ENCODE data around the gene PPIP5K2. TPM values are rescaled to one million over a fixed set of nuclear protein-coding genes. Genes with fewer than 3 reads are reported as not detected.
A peak's percentile ranks its signal among the peaks of the same experiment; 100 is the strongest.
"Not testable (repeated sequence)": the region's sequence is repeated elsewhere in the genome, so short reads cannot be mapped to it uniquely, and the experiment has no call there.

PPIP5K2 gene
- polyA plus RNA-seq (2013, experiment 1 of 2) = 35.5 TPM
- 39.9 TPM for polyA plus RNA-seq (2013, experiment 2 of 2)

DNA sequence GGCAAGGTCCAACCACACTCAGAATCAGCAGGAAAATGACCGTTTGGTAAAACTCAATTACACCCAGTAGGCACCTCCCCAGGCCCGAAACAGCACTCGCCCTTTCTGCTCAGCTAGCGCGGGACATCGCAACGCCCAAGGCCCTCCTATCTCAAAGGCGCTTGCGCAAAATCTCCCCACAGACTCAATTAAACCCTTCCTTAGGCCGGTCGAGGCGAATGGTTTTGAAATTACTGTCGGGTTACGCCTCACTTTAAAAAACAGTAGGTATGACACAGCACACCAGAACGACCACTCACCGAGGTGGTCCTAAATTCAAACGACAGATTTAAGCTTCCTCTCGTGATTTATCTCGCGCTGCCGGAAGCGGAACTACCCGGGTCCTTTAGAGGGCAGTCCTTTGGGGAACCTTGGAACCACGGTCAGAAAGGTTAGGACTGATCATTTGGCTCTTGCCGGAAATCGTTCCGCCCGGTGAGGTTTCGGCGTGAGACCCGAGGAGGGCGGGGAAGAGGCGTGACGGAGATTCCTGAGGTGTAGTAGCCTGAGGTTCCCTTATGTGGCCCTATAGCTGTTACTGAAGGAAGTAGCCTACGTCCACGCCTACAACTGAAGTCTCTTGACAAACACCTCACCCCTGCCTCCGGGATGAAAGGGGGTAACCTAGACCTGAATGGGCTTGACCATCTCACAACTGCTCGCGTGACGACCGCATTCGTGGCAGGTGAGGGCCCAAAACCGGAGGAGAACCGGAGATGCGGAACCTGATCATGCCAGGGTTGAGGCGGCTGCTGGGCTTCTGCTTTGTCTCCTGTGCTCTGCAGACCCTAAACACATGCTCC is at the start of gene PPIP5K2, which contains the start of gene GIN1:
PPIP5K2 (plus strand) TSS at position 537 of the 842 bp plus-strand sequence. CDS start 9,289 bp downstream, outside the sequence.
GIN1 (minus strand) TSS at position 374 of the 842 bp plus-strand sequence. CDS start 11,431 bp downstream, outside the sequence.
- peak within 1 kb of the TSS; percentile 63 for H2BK5ac ChIP-seq (ENCODE audit: low read depth, low read length, poor library complexity, severe bottlenecking)
- H2AK5ac ChIP-seq (ENCODE audit: low read length, severe bottlenecking) = no peak within 1 kb of the TSS
- peak within 1 kb of the TSS; percentile 95 for H2AFZ ChIP-seq (ENCODE audit: low read depth, low read length)
- H3K18ac ChIP-seq (ENCODE audit: low read depth in 1 of 2, low read length in 2 of 2) = peak within 1 kb of the TSS; percentile 75 to 99
- peak within 1 kb of the TSS in 1 of 2 experiments; percentile 99 for H3K14ac ChIP-seq (ENCODE audit: low read length in 2 of 2)
- peak within 1 kb of the TSS in 1 of 2 experiments; percentile 83 for H3K23ac ChIP-seq (ENCODE audit: low read length in 2 of 2)
- peak within 1 kb of the TSS; percentile 96 for H3K4me2 ChIP-seq (ENCODE audit: low read length, poor library complexity, severe bottlenecking)
- H2BK15ac ChIP-seq (ENCODE audit: low read depth, poor library complexity, severe bottlenecking) = no peak within 1 kb of the TSS
- H4K91ac ChIP-seq (ENCODE audit: low read length) = peak within 1 kb of the TSS; percentile 5
- WGBS = under 1% methylated on average over 41 of the region's 46 CpGs
- H2BK120ac ChIP-seq (ENCODE audit: low read depth, low read length) = peak within 1 kb of the TSS; percentile 15
- peak within 1 kb of the TSS in 1 of 2 experiments; percentile 92 for H2BK12ac ChIP-seq (ENCODE audit: low read length in 2 of 2)
- H3K27ac ChIP-seq (ENCODE audit: low read length, poor library complexity, severe bottlenecking) = peak within 1 kb of the TSS; percentile 98
- no peaks in the 10 kb centered on the region for H3K4me1 ChIP-seq (ENCODE audit: control insufficient read depth, insufficient read depth, low read depth, low read length)
- peak; percentile 99 for DNase-seq
- H3K9ac ChIP-seq (ENCODE audit: low read length) = peak within 1 kb of the TSS; percentile 97
- H3K27me3 ChIP-seq (ENCODE audit: control insufficient read depth in 1 of 2, insufficient read depth in 1 of 2, low read length in 2 of 2) = no peaks in the 10 kb centered on the region
- H3K36me3 ChIP-seq (ENCODE audit: control insufficient read depth in 1 of 2, insufficient read depth in 2 of 2, low read depth in 1 of 2, low read length in 2 of 2) = no peaks in the 10 kb centered on the region
- peaks cover 5% of the 10 kb centered on the region for H3K79me1 ChIP-seq (replicated peaks; ENCODE audit: low read length, poor library complexity, severe bottlenecking)
- peak within 1 kb of the TSS in 1 of 2 experiments; percentile 77 for H3K4ac ChIP-seq (ENCODE audit: low read depth in 1 of 2, low read length in 2 of 2)
- H3K4me3 ChIP-seq (ENCODE audit: insufficient read depth in 1 of 2, low read depth in 1 of 2, low read length in 2 of 2) = peak within 1 kb of the TSS; percentile 85 to 99
- peak within 1 kb of the TSS; percentile 70 for H4K8ac ChIP-seq (ENCODE audit: low read length)
- H3K9me3 ChIP-seq (ENCODE audit: control insufficient read depth, low read length) = no peaks in the 10 kb centered on the region

DNA sequence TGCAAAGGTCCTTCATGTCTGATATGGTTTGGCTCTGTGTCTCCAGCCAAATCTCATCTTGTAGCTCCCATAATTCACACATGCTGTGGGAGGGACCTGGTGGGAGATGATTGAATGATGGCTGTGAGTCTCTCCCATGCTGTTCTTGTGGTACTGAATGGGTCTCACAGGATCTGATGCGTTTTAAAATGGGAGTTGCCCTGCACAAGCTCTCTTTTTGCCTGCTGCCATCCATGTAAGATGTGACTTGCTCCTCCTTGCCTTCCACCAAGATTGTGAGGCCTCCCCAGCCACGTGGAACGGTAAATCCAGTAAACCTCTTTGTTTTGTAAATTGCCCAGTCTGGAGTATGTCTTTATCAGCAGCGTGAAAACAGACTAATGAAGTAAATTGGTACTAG is 46.6 kb upstream of the PPIP5K2 start:
- H2BK5ac ChIP-seq (ENCODE audit: low read depth, low read length, poor library complexity, severe bottlenecking); H3K79me1 ChIP-seq (replicated peaks; ENCODE audit: low read length, poor library complexity, severe bottlenecking); H4K8ac ChIP-seq (ENCODE audit: low read length); H3K18ac ChIP-seq (ENCODE audit: low read depth in 1 of 2, low read length in 2 of 2); H2AK5ac ChIP-seq (ENCODE audit: low read length, severe bottlenecking); H2BK120ac ChIP-seq (ENCODE audit: low read depth, low read length); H3K27me3 ChIP-seq (ENCODE audit: control insufficient read depth in 1 of 2, insufficient read depth in 1 of 2, low read length in 2 of 2); H2BK12ac ChIP-seq (ENCODE audit: low read length in 2 of 2); H3K4me3 ChIP-seq (ENCODE audit: insufficient read depth in 1 of 2, low read depth in 1 of 2, low read length in 2 of 2); H3K27ac ChIP-seq (ENCODE audit: low read length, poor library complexity, severe bottlenecking); H3K36me3 ChIP-seq (ENCODE audit: control insufficient read depth in 1 of 2, insufficient read depth in 2 of 2, low read depth in 1 of 2, low read length in 2 of 2); DNase-seq; H2AFZ ChIP-seq (ENCODE audit: low read depth, low read length); H3K4me2 ChIP-seq (ENCODE audit: low read length, poor library complexity, severe bottlenecking); H2BK15ac ChIP-seq (ENCODE audit: low read depth, poor library complexity, severe bottlenecking); H4K91ac ChIP-seq (ENCODE audit: low read length); H3K14ac ChIP-seq (ENCODE audit: low read length in 2 of 2); H3K23ac ChIP-seq (ENCODE audit: low read length in 2 of 2); H3K9ac ChIP-seq (ENCODE audit: low read length); H3K4me1 ChIP-seq (ENCODE audit: control insufficient read depth, insufficient read depth, low read depth, low read length); H3K4ac ChIP-seq (ENCODE audit: low read depth in 1 of 2, low read length in 2 of 2): not testable (repeated sequence)
- peaks cover 35% of the 10 kb centered on the region for H3K9me3 ChIP-seq (ENCODE audit: control insufficient read depth, low read length)
- 75% methylated on average over 4 of the region's 4 CpGs for WGBS

DNA sequence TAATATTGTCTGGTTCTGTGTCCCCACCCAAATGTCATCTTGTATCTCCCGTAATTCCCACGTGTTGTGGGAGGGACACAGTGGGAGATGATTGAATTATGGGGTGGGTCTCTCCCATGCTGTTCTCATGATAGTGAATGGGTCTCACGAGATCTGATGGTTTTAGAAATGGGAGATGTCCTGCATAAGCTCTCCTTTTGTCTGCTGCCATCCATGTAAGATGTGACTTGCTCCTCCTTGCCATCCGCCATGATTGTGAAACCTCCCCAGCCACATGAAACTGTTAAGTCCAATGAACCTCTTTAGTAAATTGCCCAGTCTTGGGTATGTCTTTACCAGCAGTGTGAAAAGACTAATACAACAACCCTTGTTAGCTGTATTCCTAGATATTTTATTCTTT is 44.7 kb upstream of the PPIP5K2 start:
- Histone ChIP-seq H3K4me3 (ENCODE audit: insufficient read depth in 1 of 2, low read depth in 1 of 2, low read length in 2 of 2) (no peak overlapping the region), H3K9me3 (ENCODE audit: control insufficient read depth, low read length) (peaks cover 53% of the 10 kb centered on the region), H3K18ac (ENCODE audit: low read depth in 1 of 2, low read length in 2 of 2) (no peak overlapping the region), H3K4ac (ENCODE audit: low read depth in 1 of 2, low read length in 2 of 2) (no peak overlapping the region), H3K9ac (ENCODE audit: low read length) (no peak overlapping the region), H2BK5ac (ENCODE audit: low read depth, low read length, poor library complexity, severe bottlenecking) (no peak overlapping the region), H4K8ac (ENCODE audit: low read length) (no peak overlapping the region), H4K91ac (ENCODE audit: low read length) (no peak overlapping the region), H2BK15ac (ENCODE audit: low read depth, poor library complexity, severe bottlenecking) (no peak overlapping the region), H3K27ac (ENCODE audit: low read length, poor library complexity, severe bottlenecking) (no peak overlapping the region), H2AFZ (ENCODE audit: low read depth, low read length) (no peak overlapping the region), H2AK5ac (ENCODE audit: low read length, severe bottlenecking) (no peak overlapping the region), H3K14ac (ENCODE audit: low read length in 2 of 2) (no peak overlapping the region), H3K79me1 (replicated peaks; ENCODE audit: low read length, poor library complexity, severe bottlenecking) (no peaks in the 10 kb centered on the region), H3K4me1 (ENCODE audit: control insufficient read depth, insufficient read depth, low read depth, low read length) (no peaks in the 10 kb centered on the region), H3K23ac (ENCODE audit: low read length in 2 of 2) (no peak overlapping the region), H2BK12ac (ENCODE audit: low read length in 2 of 2) (no peak overlapping the region), H2BK120ac (ENCODE audit: low read depth, low read length) (no peak overlapping the region), H3K4me2 (ENCODE audit: low read length, poor library complexity, severe bottlenecking) (no peak overlapping the region), H3K36me3 (ENCODE audit: control insufficient read depth in 1 of 2, insufficient read depth in 2 of 2, low read depth in 1 of 2, low read length in 2 of 2) (no peaks in the 10 kb centered on the region), H3K27me3 (ENCODE audit: control insufficient read depth in 1 of 2, insufficient read depth in 1 of 2, low read length in 2 of 2) (no peaks in the 10 kb centered on the region)
- no peak for DNase-seq
- WGBS = 81% methylated on average over 4 of the region's 4 CpGs

DNA sequence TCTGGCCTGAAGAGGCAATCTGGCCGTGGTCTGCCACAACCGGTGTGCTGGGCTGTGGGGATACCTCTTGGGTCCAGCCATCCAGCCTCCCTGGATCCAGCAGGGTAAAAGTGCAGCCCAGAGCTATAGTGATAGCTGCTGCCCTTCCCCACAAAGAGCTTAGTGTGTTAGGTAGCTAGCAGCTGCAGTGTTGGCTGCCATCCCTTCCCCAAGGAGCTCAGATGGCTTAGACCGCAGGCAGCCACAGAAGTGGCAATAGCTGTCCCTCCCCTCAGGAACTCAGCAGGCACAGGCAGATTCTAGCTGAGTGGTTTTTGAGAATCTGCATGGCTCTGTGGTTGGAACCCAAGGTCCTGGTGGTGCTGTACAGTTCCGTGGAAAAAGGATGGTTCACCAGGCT is 40.3 kb upstream of the PPIP5K2 start:
- WGBS = 99% methylated on average over 4 of the region's 4 CpGs
- H3K23ac ChIP-seq (ENCODE audit: low read length in 2 of 2) = no peak overlapping the region
- no peak overlapping the region for H4K91ac ChIP-seq (ENCODE audit: low read length)
- H3K4me1 ChIP-seq (ENCODE audit: control insufficient read depth, insufficient read depth, low read depth, low read length) = no peaks in the 10 kb centered on the region
- no peak overlapping the region for H2AFZ ChIP-seq (ENCODE audit: low read depth, low read length)
- H3K27me3 ChIP-seq (ENCODE audit: control insufficient read depth in 1 of 2, insufficient read depth in 1 of 2, low read length in 2 of 2) = no peaks in the 10 kb centered on the region
- peaks cover 84% of the 10 kb centered on the region for H3K9me3 ChIP-seq (ENCODE audit: control insufficient read depth, low read length)
- no peak overlapping the region for H3K14ac ChIP-seq (ENCODE audit: low read length in 2 of 2)
- H3K9ac ChIP-seq (ENCODE audit: low read length) = no peak overlapping the region
- no peak overlapping the region for H3K18ac ChIP-seq (ENCODE audit: low read depth in 1 of 2, low read length in 2 of 2)
- H3K27ac ChIP-seq (ENCODE audit: low read length, poor library complexity, severe bottlenecking) = no peak overlapping the region
- DNase-seq = no peak
- no peak overlapping the region for H3K4me2 ChIP-seq (ENCODE audit: low read length, poor library complexity, severe bottlenecking)
- H2BK5ac ChIP-seq (ENCODE audit: low read depth, low read length, poor library complexity, severe bottlenecking) = no peak overlapping the region
- no peaks in the 10 kb centered on the region for H3K79me1 ChIP-seq (replicated peaks; ENCODE audit: low read length, poor library complexity, severe bottlenecking)
- H2BK12ac ChIP-seq (ENCODE audit: low read length in 2 of 2) = no peak overlapping the region
- no peak overlapping the region for H3K4me3 ChIP-seq (ENCODE audit: insufficient read depth in 1 of 2, low read depth in 1 of 2, low read length in 2 of 2)
- no peak overlapping the region for H2AK5ac ChIP-seq (ENCODE audit: low read length, severe bottlenecking)
- no peak overlapping the region for H2BK120ac ChIP-seq (ENCODE audit: low read depth, low read length)
- H2BK15ac ChIP-seq (ENCODE audit: low read depth, poor library complexity, severe bottlenecking) = no peak overlapping the region
- peaks cover 4 to 5% of the 10 kb centered on the region in 2 experiments for H3K36me3 ChIP-seq (ENCODE audit: control insufficient read depth in 1 of 2, insufficient read depth in 2 of 2, low read depth in 1 of 2, low read length in 2 of 2)
- no peak overlapping the region for H3K4ac ChIP-seq (ENCODE audit: low read depth in 1 of 2, low read length in 2 of 2)
- H4K8ac ChIP-seq (ENCODE audit: low read length) = no peak overlapping the region
